Kasumi-1 (cell line): Measurements from ENCODE around the gene FBLN2.

ENCODE experiments used
- DNase-seq, 2 experiments: peaks; one replicate each; lab custom pipeline; 2025; lab: John Stamatoyannopoulos, UW

Gene FBLN2

GRCh38 chr3:13582366-13583250 lies 33.7 kb downstream of the FBLN2 start:
- DNase-seq: no peak

- DNase-seq: no peak
These were observed 34.6 kb downstream of the FBLN2 start for GRCh38 chr3:13583251-13584180.

- no peak for DNase-seq
These were observed 35.5 kb downstream of the FBLN2 start for GRCh38 chr3:13584427-13584891.

GRCh38 chr3:13584901-13585300 lies 36.0 kb downstream of the FBLN2 start:
- DNase-seq: no peak

- no peak for DNase-seq
These were observed 38.5 kb downstream of the FBLN2 start for GRCh38 chr3:13587442-13587841.

- DNase-seq: no peak
These were observed 39.3 kb downstream of the FBLN2 start for GRCh38 chr3:13588221-13588701.

GRCh38 chr3:13588993-13589392 lies 40.1 kb downstream of the FBLN2 start:
- no peak for DNase-seq

- no peak for DNase-seq
These were observed 42.1 kb downstream of the FBLN2 start for GRCh38 chr3:13590841-13591520.

GRCh38 chr3:13593615-13594014 lies 44.7 kb downstream of the FBLN2 start:
- DNase-seq: no peak

- DNase-seq: no peak
These were observed 45.2 kb downstream of the FBLN2 start for GRCh38 chr3:13594146-13594545.

GRCh38 chr3:13594991-13595421 lies 46.1 kb downstream of the FBLN2 start:
- no peak for DNase-seq

- no peak for DNase-seq
These were observed 46.6 kb downstream of the FBLN2 start for GRCh38 chr3:13595485-13595884.

- DNase-seq: no peak
These were observed 47.7 kb downstream of the FBLN2 start for GRCh38 chr3:13596426-13597205.

GRCh38 chr3:13597661-13598060 lies 48.7 kb downstream of the FBLN2 start:
- DNase-seq: no peak

GRCh38 chr3:13598201-13598600 lies 49.3 kb downstream of the FBLN2 start:
- DNase-seq: no peak

- DNase-seq: no peak
These were observed 50.3 kb downstream of the FBLN2 start for GRCh38 chr3:13598926-13599886.

GRCh38 chr3:13599887-13600450 lies 51.0 kb downstream of the FBLN2 start:
- no peak for DNase-seq

GRCh38 chr3:13600950-13601691 lies 52.2 kb downstream of the FBLN2 start:
- DNase-seq: no peak

- DNase-seq: no peak
These were observed 52.8 kb downstream of the FBLN2 start for GRCh38 chr3:13601692-13602080.
